GM19372 (cell line): ENCODE results near the gene GAB2.

Source experiments
- ATAC-seq: cut with Tn5 transposase; IDR thresholded peaks from one replicate; pipeline ENCODE4 v1.9.1; 2021; ENCODE audit warnings: mild to moderate bottlenecking, low read depth, moderate library complexity; ENCODE audit not compliant: unreplicated experiment

Gene GAB2

GRCh38 chr11:78346799-78347198, 70.8 kb downstream of the GAB2 start:
- no peak for ATAC-seq

DNA sequence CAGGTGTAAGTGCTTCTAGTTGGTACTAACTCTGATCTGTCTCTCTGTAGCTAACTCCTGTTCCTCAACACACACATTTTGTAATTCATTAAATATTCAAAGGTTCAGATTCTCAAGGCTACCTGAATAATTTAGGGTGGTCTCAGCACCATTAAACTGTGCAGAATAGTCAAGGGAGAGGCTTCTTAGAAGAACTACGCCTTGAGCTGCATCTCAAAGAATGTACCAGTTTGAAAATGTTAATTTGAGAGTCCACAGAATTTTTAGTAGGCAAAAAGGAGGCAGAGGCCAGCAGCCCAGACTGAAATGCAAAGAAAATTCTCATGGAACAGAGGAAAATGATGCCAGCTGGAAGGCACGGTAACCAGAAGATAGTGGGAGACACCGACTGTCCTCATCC, 72.2 kb downstream of the GAB2 start:
- ATAC-seq: no peak

DNA sequence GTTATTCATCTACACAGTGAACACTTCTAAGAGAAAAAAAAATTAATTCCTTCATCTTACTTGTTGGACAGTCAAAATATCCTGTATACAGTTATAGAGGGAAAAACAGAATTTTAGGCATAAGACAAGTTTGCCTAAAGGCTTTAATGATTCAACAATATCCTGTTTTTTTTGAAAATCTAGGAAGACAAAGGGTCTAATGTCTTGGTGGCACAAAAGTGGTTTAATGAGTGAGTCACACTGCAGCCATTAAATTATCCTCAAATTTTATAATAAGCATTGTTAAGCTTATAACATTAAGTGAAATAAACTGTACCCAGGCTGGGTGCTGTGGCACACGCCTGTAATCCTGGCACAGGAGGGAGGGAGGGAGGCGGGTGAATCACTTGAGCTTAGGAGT, 72.9 kb downstream of the GAB2 start:
- ATAC-seq: no peak

DNA sequence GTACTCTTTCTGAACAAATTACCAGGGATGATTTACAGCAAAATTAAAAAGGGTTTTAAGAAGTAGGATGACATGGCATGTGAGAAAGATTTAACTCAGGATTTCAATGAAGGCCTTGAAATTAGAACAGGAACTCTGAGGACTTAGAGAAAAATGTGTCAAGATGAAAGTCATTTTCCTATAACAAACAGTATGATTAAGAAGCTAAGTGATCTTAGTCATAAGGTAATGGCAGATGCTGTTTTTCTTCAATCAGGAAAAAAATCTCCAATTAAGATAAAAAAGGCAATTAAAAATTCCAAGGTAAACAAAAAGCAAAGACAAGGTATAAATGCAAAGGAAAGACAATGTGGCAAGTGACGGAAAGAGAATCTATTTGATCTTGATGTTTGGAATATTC, 73.5 kb downstream of the GAB2 start:
- ATAC-seq: no peak

DNA sequence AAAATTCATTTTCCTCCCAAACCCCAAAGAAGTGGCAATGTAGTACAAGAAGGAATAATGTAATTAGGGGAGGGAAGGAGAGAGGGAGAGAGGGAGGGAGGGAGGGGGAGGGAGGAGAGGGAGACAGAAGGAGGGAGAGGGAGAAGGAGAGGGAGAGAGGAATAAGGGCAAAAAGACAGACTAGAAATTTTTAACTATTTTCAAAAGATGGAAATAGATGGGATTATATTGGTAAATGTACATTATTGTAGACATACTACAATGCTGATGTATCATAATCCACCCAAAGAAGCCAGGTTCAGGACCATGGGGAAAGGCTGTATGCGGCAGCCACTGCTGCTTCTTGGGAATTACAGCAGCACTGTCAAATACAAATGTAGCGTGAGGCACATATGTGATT, 74.3 kb downstream of the GAB2 start:
- ATAC-seq: no peak

DNA sequence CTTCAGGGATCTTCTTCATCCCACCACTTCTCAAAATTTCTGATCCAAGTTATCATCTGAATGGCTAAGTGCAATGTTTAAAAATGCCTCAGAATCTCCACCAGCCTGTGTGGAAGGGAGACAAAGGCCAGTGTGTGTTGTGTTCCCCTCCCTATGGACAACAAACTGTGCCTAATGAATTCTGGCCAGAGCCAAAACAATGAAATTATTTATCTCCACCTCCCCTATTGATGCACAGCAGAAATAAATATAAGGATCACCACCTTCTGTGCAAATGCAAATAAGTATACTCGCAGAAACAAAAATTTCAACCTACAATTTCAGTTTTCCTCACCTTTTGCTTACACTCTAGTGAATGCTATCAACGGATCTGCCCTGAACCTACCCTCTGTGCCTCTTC, 75.8 kb downstream of the GAB2 start:
- no peak for ATAC-seq

- ATAC-seq: no peak
These were observed 77.1 kb downstream of the GAB2 start for GRCh38 chr11:78340530-78340929.

GRCh38 chr11:78339945-78340344, 77.7 kb downstream of the GAB2 start:
- ATAC-seq: no peak

DNA sequence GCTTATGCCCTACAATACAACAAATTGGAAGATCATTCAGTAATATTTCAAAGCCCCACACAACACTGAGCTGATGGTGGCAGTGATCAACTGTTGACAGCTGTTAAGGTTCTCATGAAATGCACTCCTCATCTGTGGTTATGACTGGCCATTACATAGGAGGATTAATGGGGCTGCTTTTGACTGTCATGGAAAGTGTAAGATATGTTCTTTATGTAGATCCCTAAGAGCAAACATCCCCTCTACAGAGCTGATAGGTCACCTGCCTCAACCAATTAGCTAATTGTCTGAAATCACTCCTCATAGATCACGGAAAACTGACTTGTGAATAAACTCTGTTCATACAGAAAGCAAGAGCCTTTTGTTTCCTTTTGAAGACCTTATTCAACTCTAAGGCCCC, 78.1 kb downstream of the GAB2 start:
- no peak for ATAC-seq

DNA sequence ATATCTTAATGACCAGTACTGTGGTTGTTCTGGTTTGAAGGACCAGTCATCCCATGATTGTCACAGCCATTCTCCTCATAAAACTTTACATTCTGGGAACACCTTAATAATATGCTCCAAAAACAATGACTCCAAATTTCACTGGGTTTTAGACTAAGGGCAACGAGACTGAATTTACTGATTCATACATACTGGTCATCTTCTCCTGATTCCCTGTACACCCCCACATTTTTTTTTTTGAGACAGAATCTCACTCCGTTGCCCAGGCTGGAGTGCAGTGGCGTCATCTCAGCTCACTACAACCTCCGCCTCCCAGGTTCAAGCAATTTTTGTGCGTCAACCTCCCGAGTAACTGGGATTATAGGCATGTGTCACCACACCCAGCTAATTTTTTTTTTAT, 78.9 kb downstream of the GAB2 start:
- no peak for ATAC-seq

GRCh38 chr11:78338138-78338537, 79.5 kb downstream of the GAB2 start:
- no peak for ATAC-seq

DNA sequence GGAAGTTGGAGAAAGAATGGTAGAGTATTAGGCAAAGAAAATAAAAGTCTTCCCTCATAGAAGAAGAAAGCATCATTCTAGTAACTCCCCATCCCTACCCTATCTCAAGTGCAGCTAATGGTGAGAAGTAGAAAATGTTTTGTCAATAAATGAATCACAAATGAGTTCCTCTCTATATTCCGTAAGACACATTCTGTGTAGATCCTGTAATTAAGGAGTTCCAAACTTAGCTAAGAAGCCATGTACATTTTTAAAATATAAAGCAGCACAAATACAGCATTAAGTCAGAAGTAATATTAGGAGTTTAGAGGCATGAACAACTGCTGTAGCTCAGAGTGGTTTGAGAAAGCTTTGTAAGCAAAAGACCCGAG, 80.1 kb downstream of the GAB2 start:
- ATAC-seq: no peak

DNA sequence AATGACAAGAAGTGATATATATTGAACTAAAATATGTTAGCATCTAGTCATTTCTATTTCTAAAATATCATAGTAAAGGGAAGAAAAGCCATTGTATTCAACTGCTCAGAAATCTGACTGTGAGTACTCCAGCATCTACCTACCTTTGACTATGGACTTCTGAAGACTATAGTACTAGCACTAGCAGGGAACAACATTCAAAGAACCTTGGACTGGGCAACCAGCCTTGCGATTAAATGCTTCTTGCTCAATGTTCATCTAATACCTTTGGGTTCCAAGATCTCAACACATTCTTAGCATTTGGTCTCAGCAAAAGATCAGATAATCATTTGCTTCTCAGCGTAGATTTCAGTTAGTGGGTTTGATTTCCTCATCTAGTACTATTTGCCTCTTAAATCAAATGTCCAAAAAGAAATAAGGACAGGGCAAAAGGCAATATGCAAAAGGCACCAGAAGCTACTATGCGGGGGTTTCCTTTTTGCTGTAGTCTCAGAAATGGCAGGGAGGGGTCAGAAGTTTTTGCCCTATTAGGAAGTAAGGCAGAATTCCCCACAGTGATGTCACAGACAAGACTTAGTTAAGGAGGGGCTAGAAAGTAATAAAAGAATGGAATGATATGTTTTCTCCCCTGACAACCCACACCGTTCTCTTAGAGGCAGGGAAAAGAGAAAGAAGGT, 80.6 kb downstream of the GAB2 start:
- ATAC-seq: no peak

DNA sequence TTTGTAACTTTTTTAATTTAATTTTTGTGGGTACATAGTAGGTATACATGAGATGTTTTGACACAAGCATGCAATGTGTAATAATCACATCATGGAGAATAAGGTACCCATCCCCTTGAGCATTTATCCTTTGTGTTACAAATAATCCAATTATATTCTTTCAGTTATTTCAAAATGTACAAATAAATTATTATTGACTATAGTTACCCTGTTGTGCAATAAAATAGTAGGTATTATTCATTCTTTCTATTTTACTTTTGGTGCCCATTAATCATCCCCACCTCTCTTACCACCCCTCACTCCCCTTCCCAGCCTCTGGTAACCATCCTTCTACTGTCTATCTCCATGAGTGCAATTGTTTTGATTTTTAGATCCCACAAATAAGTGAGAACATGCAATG, 83.5 kb downstream of the GAB2 start:
- no peak for ATAC-seq

DNA sequence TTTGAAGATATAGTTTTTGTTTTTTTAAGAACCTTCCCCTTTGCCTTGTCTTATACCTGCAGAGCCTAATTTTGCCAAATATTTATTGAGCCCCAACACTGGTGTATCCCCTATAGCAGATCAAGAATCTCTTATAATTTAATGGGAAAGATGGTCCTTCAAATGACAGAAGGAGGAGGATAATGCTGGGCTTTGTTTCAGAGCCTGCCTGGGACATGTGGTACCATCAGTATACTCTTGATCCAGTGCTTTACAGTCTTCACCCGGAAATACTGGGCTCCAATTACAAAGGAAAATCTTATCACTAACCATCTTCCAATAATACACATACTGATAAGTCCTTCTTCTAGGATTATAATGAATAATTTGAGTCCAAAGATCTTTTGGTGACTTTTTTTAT, 84.7 kb downstream of the GAB2 start:
- no peak for ATAC-seq

DNA sequence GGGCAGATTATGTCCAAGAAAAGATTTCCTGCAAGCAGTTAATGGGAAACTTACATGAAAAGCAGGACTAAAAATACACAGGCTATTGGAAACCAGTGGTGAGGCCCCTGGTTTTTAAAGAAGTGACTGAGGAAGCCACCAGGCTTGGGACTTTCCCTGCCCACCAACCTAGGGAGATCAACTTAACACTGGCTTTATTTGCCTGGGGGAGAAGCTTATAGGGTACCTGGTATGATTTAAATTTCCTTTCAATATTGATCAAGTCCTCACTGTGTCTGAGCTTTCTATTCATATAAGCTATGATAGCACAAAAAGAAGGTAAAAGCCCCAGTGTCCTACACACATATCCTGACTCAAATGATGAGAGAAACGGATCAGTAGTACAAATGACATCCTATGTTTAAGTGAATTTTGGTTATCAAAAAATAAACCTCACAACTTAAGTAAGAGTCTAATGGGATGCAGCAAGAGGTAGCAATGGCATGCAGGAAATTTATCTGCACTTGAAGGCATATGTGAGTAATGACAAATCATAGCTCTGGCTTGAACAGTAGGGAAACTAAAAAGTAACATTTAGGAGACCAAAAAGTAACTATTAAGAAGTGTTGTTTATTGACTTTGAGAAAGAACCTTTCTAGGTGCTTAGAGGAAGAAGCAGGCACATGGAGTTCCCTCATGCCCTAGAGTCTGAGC, 85.3 kb downstream of the GAB2 start:
- ATAC-seq: no peak

GRCh38 chr11:78331711-78332110, 85.9 kb downstream of the GAB2 start:
- no peak for ATAC-seq

DNA sequence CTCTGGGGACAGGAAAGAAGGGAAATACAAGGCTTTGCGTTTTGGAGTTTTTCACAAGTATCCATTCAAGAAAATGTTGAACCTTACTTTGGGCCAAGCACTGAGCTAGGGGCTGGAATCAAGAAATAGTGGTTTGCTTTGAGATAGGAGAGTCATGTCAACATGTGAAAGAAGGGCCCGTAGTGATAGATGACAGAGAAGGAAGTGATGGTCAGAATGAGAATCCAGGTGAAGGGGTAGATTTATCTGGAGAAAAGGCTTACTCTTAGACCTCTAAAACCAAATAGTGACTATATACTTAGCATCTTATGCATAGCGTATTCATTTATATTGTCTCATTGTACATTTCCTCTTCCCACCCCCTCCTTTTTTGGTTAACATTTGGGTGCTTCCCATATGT, 87.3 kb downstream of the GAB2 start:
- no peak for ATAC-seq

DNA sequence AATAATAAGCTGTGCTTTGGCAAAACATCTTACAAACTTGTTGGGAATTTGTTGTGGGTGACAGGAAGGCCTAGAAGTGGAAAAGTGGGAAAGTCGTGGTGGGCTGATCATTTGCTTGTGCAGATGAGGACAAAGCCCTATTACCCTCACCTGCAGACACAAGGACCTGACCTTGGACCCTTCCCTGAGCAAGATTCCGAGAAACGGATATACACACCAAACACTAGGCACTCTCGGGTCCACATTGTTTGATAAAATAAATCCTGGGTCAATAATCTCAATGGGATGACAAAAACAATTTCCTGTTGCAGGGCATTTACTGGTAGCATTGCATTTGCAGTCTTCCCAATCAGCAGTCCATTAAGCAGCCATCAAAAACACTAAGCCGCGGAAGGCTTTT, 89.7 kb downstream of the GAB2 start:
- ATAC-seq: no peak

- ATAC-seq: no peak
These were observed 92.3 kb downstream of the GAB2 start for GRCh38 chr11:78325274-78325781.

DNA sequence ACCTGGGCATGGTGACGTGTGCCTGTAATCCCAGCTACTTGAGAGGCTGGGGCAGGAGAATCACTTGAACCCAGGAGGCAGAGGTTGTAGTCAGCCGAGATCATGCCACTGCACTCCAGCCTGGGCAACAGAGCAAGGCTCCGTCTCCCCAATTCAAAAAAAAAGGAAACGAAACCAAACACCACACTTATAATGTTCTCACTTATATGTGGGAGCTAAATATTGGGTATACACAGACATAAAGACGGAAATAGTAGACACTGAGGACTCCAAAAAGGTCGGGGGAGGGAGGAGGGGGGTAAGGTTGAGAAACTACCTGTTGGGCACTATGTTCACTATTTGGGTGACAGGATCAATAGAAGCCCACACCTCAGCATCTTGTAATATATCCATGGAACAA, 94.3 kb downstream of the GAB2 start:
- no peak for ATAC-seq

DNA sequence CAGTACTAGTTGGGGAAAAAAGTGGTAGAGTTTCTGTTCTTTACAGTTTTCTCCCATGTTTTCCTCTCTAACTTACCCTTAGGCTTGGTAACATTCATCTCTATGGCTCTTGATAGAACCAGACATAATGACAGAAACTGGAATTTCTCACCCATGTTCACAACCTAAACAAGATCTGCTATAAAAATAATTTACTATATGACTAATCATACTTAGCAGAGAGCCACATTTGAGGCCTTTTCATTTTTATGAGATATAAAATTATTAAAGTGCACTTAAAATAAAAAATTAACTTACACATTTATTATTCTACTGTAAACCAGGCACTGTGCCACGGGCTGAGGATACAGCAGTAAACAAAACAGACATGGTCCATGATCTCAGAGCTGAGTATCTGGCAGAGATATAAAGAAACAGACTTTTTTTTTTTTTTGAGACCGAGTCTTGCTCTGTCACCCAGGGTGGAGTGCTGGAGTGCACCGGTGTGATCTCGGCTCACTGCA, 98.1 kb downstream of the GAB2 start:
- no peak for ATAC-seq
